IMR-90 (cell line): Measurements from ENCODE around the gene DENND2C. TPM values are rescaled to one million over a fixed set of nuclear protein-coding genes. Genes with fewer than 3 reads are reported as not detected.

Experiments used
- ATAC-seq: fragments of 200-7000 bp; cut with Tn5 transposase; 2 replicates; pipeline ENCODE4 v1.9.1; 2020; ENCODE audit warnings: low read depth, mild to moderate bottlenecking, moderate library complexity
- BruUV-seq: library from RNA; stranded (reverse); fragments of 400-500 nt; replicated peaks from 2 replicates; lab custom pipeline; 2021; lab: Mats Ljungman, UMichigan
- CTCF ChIA-PET: fragments of 300-600 bp; formaldehyde crosslinking; extraction: SDS; loops from one replicate; lab custom pipeline; 2021; ENCODE audit warnings: antibody characterized with exemption; lab: Yijun Ruan, JAX
- POLR2A ChIA-PET: fragments of 300-600 bp; sonication (Branson Sonifier 250); formaldehyde crosslinking; loops from one replicate; lab custom pipeline; 2022; ENCODE audit warnings: antibody characterized with exemption; ENCODE audit not compliant: unreplicated experiment; lab: Charles Lee
- DNase-seq: peaks from one replicate; pipeline ENCODE4 v3.0.0; 2013
- H2AFZ ChIP-seq: replicated peaks from 2 replicates; pipeline ENCODE3; 2013; ENCODE audit warnings: low read length, mild to moderate bottlenecking; ENCODE audit not compliant: poor library complexity
- H2AK5ac ChIP-seq: 2 replicates; pipeline ENCODE4 v1.6.1; 2013; ENCODE audit warnings: low read depth, low read length, inconsistent platforms
- H2AK9ac ChIP-seq: replicated peaks from 2 replicates; pipeline ENCODE3; 2013; ENCODE audit warnings: mild to moderate bottlenecking, low read depth, low read length, moderate library complexity; ENCODE audit not compliant: poor library complexity
- H2BK120ac ChIP-seq: 2 replicates; pipeline ENCODE4 v1.6.1; 2013; ENCODE audit warnings: low read depth, low read length, inconsistent platforms
- H2BK15ac ChIP-seq: 3 replicates; pipeline ENCODE4 v1.6.1; 2013; ENCODE audit warnings: low read depth, low read length, inconsistent platforms
- H2BK20ac ChIP-seq: 2 replicates; pipeline ENCODE4 v1.6.1; 2013; ENCODE audit warnings: low read depth, mild to moderate bottlenecking, inconsistent platforms, low read length, moderate library complexity
- H2BK5ac ChIP-seq: 2 replicates; pipeline ENCODE4 v1.6.1; 2013; ENCODE audit warnings: mild to moderate bottlenecking, low read depth, low read length, inconsistent platforms; ENCODE audit not compliant: poor library complexity, severe bottlenecking
- H3K14ac ChIP-seq: replicated peaks from 2 replicates; pipeline ENCODE4 v1.6.1; 2013; ENCODE audit warnings: low read depth, low read length, inconsistent platforms
- H3K18ac ChIP-seq: 2 replicates; pipeline ENCODE4 v1.6.1; 2013; ENCODE audit warnings: low read depth, low read length, control low read depth
- H3K23ac ChIP-seq: 2 replicates; pipeline ENCODE4 v1.6.1; 2013; ENCODE audit warnings: low read depth, low read length, inconsistent platforms
- H3K27ac ChIP-seq: 2 replicates; pipeline ENCODE4 v1.5.1; 2013; ENCODE audit warnings: mild to moderate bottlenecking, control low read depth, low read length; ENCODE audit not compliant: insufficient read depth
- H3K27me3 ChIP-seq: 2 replicates; pipeline ENCODE4 v1.6.1; 2013; ENCODE audit warnings: low read length; ENCODE audit not compliant: control insufficient read depth, insufficient read depth
- H3K36me3 ChIP-seq: 2 replicates; pipeline ENCODE4 v1.6.1; 2013; ENCODE audit warnings: low read length, mixed read lengths; ENCODE audit not compliant: control insufficient read depth, insufficient read depth
- H3K4ac ChIP-seq: 2 replicates; pipeline ENCODE4 v1.6.1; 2013; ENCODE audit warnings: low read depth, low read length, inconsistent platforms
- H3K4me1 ChIP-seq: 2 replicates; pipeline ENCODE4 v1.6.1; 2013; ENCODE audit warnings: low read length, mixed read lengths; ENCODE audit not compliant: control insufficient read depth, insufficient read depth
- H3K4me2 ChIP-seq: 2 replicates; pipeline ENCODE4 v1.6.1; 2013; ENCODE audit warnings: low read depth, mild to moderate bottlenecking, control low read depth, low read length, moderate library complexity
- H3K4me3 ChIP-seq: 2 replicates; pipeline ENCODE4 v1.5.1; 2013; ENCODE audit warnings: low read depth, mild to moderate bottlenecking, control low read depth, low read length, moderate library complexity; ENCODE audit not compliant: insufficient read depth
- H3K56ac ChIP-seq: 2 replicates; pipeline ENCODE4 v1.6.1; 2013; ENCODE audit warnings: low read length, inconsistent platforms; ENCODE audit not compliant: insufficient read depth; ENCODE audit errors: extremely low read depth
- H3K79me1 ChIP-seq, 2 experiments: 2 replicates each; pipeline ENCODE4 v1.6.1; 2013; ENCODE audit warnings: low read length in 2 of 2, inconsistent platforms in 1 of 2, low read depth in 1 of 2
- H3K9ac ChIP-seq: 2 replicates; pipeline ENCODE4 v1.6.1; 2013; ENCODE audit warnings: low read depth, low read length, control low read depth
- H3K9me1 ChIP-seq: 2 replicates; pipeline ENCODE4 v1.6.1; 2013; ENCODE audit warnings: low read length, inconsistent platforms; ENCODE audit not compliant: insufficient read depth
- H3K9me3 ChIP-seq: 2 replicates; pipeline ENCODE4 v1.6.1; 2013; ENCODE audit warnings: low read length; ENCODE audit not compliant: control insufficient read depth, insufficient read depth
- H4K20me1 ChIP-seq: 2 replicates; pipeline ENCODE4 v1.6.1; 2013; ENCODE audit warnings: low read length, inconsistent platforms; ENCODE audit not compliant: insufficient read depth
- H4K5ac ChIP-seq: 2 replicates; pipeline ENCODE4 v1.6.1; 2013; ENCODE audit warnings: mild to moderate bottlenecking, low read depth, low read length, control low read depth
- H4K8ac ChIP-seq, 2 experiments: 2 replicates each; pipeline ENCODE4 v1.6.1; 2013; ENCODE audit warnings: low read depth in 2 of 2, low read length in 2 of 2, control low read depth in 1 of 2, inconsistent platforms in 1 of 2
- H4K91ac ChIP-seq: 2 replicates; pipeline ENCODE4 v1.6.1; 2013; ENCODE audit warnings: low read depth, low read length, inconsistent platforms; ENCODE audit not compliant: insufficient read depth
- BHLHE40 ChIP-seq: fragments of 150-350 bp; IDR thresholded peaks from 2 replicates; pipeline ENCODE4 v1.6.1; 2016; ENCODE audit warnings: mild to moderate bottlenecking, low read depth, low read length
- CEBPB ChIP-seq: IDR thresholded peaks from 2 replicates; pipeline ENCODE4 v1.6.1; 2012; ENCODE audit warnings: low read depth, low read length, improper control_type of control experiment
- FOS ChIP-seq: fragments of 150-350 bp; IDR thresholded peaks from 2 replicates; pipeline ENCODE4 v1.6.1; 2016; ENCODE audit warnings: low read depth, low read length
- MAFK ChIP-seq: IDR thresholded peaks from 2 replicates; pipeline ENCODE4 v1.6.1; 2012; ENCODE audit warnings: low read depth, low read length, improper control_type of control experiment
- MAZ ChIP-seq: IDR thresholded peaks from 2 replicates; pipeline ENCODE4 v1.6.1; 2012; ENCODE audit warnings: low read depth, mild to moderate bottlenecking, low read length, improper control_type of control experiment, moderate library complexity, borderline replicate concordance
- MXI1 ChIP-seq: IDR thresholded peaks from 2 replicates; pipeline ENCODE4 v1.6.1; 2012; ENCODE audit warnings: low read depth, mild to moderate bottlenecking, low read length, moderate library complexity, borderline replicate concordance
- NFE2L2 ChIP-seq: fragments of 150-350 bp; IDR thresholded peaks from 2 replicates; pipeline ENCODE4 v1.6.1; 2016; ENCODE audit warnings: low read depth, mild to moderate bottlenecking, low read length
- POLR2A ChIP-seq: IDR thresholded peaks from 2 replicates; pipeline ENCODE4 v1.6.1; 2012; ENCODE audit warnings: mild to moderate bottlenecking, low read depth, low read length
- RCOR1 ChIP-seq: IDR thresholded peaks from 2 replicates; pipeline ENCODE4 v1.6.1; 2012; ENCODE audit warnings: mild to moderate bottlenecking, low read length, improper control_type of control experiment; ENCODE audit not compliant: insufficient replicate concordance
- RFX5 ChIP-seq: IDR thresholded peaks from 2 replicates; pipeline ENCODE4 v1.8.0; 2012; ENCODE audit warnings: low read depth, mild to moderate bottlenecking, low read length, moderate library complexity
- SMC3 ChIP-seq: fragments of 150-350 bp; IDR thresholded peaks from 2 replicates; pipeline ENCODE4 v1.6.1; 2016; ENCODE audit warnings: low read depth, mild to moderate bottlenecking, antibody characterized with exemption, low read length, moderate library complexity
- WGBS, 2 experiments: methylation state at CpG; one replicate each; pipeline versions ENCODE4 v1.1.5 to v1.1.7; 2013; ENCODE audit warnings: missing lambda C conversion rate in 2 of 2; ENCODE audit not compliant: insufficient read length in 1 of 2; ENCODE audit errors: extremely low coverage in 2 of 2; 5-methylcytosine and 5-hydroxymethylcytosine counted together
- dilution Hi-C: fragments of 300-500 bp; cut with HindIII; formaldehyde crosslinking; loops from one replicate; pipeline ENCODE4 v1.14.3; 2018; ENCODE audit warnings: low sequenced_read_pairs; ENCODE audit not compliant: unreplicated experiment
- in situ Hi-C: fragments of 300-500 bp; cut with MboI; formaldehyde crosslinking; loops from 3 replicates; pipeline ENCODE4 v1.14.3; 2019; ENCODE audit warnings: low sequenced_read_pairs, inconsistent platforms, mixed read lengths
- intact Hi-C: fragments of 100-400 bp; cut with micrococcal nuclease; formaldehyde crosslinking; loops from 2 replicates; pipeline ENCODE4 v1.10.0; 2022
- polyA plus RNA-seq, 3 experiments: library from polyadenylated mRNA; depleted of rRNA; stranded (reverse); fragments of >200 nt; gene quantifications; 2 replicates each; pipeline ENCODE4 v1.2.3, GENCODE V29; 2012; ENCODE audit warnings: low replicate concordance in 1 of 3
- total RNA-seq: library from RNA; depleted of rRNA; stranded (reverse); fragments of >200 nt; gene quantifications from 2 replicates; pipeline ENCODE4 v1.2.3, GENCODE V29; 2012
- TF ChIP-seq, protein P1 (sequence below): fragments of 150-350 bp; IDR thresholded peaks from 2 replicates; pipeline ENCODE4 v1.6.1; 2017; ENCODE audit warnings: mild to moderate bottlenecking, antibody characterized with exemption, low read length, low read depth
- TF ChIP-seq, protein P2 (sequence below): conservative IDR thresholded peaks from 2 replicates; pipeline ENCODE4 v1.5.1; 2012; ENCODE audit warnings: mild to moderate bottlenecking, low read depth, low read length, improper control_type of control experiment
- TF ChIP-seq, protein P3 (sequence below): fragments of 150-350 bp; IDR thresholded peaks from 2 replicates; pipeline ENCODE4 v1.6.1; 2016; ENCODE audit warnings: low read depth, mild to moderate bottlenecking, low read length, moderate library complexity, borderline replicate concordance

DENND2C gene
- total and polyA plus RNA-seq, 2 of the 4 experiments (the other 2 are of a cell fraction), result 0.58 to 2.2 TPM

DNA sequence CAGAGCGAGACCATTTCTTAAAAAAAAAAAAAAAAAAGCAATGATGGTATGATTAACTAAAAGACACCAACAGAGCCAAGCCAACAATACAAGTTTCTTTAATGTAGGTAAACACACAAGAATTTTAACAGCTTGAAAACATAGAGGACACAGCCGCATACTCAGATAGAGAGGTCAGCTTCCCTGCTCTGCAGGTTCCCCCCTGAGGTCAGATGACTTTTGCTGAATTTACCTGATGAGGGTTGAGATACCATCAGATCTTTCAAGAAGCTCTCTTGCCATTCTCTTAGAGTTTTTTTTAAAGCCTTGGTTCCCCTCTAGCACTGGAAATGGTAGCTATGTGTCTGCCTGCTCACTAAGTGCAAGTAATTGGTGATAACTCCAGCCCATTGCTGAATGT, 119.5 kb downstream of the DENND2C start:
- TF ChIP-seq RCOR1 (no peak), POLR2A (no peak), NFE2L2 (no peak), SMC3 (no peak), FOS (no peak), CEBPB (no peak), MAZ (no peak), RFX5 (no peak), MAFK (no peak), MXI1 (no peak), BHLHE40 (no peak)
- TF ChIP-seq, protein P1, sequence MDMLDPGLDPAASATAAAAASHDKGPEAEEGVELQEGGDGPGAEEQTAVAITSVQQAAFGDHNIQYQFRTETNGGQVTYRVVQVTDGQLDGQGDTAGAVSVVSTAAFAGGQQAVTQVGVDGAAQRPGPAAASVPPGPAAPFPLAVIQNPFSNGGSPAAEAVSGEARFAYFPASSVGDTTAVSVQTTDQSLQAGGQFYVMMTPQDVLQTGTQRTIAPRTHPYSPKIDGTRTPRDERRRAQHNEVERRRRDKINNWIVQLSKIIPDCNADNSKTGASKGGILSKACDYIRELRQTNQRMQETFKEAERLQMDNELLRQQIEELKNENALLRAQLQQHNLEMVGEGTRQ, result no peak
- TF ChIP-seq, protein P2, sequence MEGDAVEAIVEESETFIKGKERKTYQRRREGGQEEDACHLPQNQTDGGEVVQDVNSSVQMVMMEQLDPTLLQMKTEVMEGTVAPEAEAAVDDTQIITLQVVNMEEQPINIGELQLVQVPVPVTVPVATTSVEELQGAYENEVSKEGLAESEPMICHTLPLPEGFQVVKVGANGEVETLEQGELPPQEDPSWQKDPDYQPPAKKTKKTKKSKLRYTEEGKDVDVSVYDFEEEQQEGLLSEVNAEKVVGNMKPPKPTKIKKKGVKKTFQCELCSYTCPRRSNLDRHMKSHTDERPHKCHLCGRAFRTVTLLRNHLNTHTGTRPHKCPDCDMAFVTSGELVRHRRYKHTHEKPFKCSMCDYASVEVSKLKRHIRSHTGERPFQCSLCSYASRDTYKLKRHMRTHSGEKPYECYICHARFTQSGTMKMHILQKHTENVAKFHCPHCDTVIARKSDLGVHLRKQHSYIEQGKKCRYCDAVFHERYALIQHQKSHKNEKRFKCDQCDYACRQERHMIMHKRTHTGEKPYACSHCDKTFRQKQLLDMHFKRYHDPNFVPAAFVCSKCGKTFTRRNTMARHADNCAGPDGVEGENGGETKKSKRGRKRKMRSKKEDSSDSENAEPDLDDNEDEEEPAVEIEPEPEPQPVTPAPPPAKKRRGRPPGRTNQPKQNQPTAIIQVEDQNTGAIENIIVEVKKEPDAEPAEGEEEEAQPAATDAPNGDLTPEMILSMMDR, result no peak
- TF ChIP-seq, protein P3, sequence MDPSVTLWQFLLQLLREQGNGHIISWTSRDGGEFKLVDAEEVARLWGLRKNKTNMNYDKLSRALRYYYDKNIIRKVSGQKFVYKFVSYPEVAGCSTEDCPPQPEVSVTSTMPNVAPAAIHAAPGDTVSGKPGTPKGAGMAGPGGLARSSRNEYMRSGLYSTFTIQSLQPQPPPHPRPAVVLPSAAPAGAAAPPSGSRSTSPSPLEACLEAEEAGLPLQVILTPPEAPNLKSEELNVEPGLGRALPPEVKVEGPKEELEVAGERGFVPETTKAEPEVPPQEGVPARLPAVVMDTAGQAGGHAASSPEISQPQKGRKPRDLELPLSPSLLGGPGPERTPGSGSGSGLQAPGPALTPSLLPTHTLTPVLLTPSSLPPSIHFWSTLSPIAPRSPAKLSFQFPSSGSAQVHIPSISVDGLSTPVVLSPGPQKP, result no peak
- H3K14ac ChIP-seq, result no peak overlapping the region
- no peak overlapping the region for H3K4me3 ChIP-seq
- H3K9ac ChIP-seq, result no peak overlapping the region
- no peak overlapping the region for H3K56ac ChIP-seq
- H3K9me3 ChIP-seq, result no peaks in the 10 kb centered on the region
- no peak overlapping the region for H2BK5ac ChIP-seq
- in situ Hi-C loops, result no loop called here
- intact Hi-C loops, result no loop called here
- ChIA-PET POLR2A (interaction anchor here (0.7 kb wide), 1 partner anchor 22 kb away, joined by 7 read pairs; no protein-coding TSS in a partner anchor), CTCF (interaction anchor here (0.6 to 0.9 kb wide), 3 partner anchors 9 to 542 kb away, joined by 4 to 5 read pairs (median 4); no protein-coding TSS in a partner anchor)
- no TSS peak for BruUV-seq
- no peak overlapping the region for H4K8ac ChIP-seq
- H3K79me1 ChIP-seq, result no peaks in the 10 kb centered on the region
- H4K5ac ChIP-seq, result no peak overlapping the region
- H2BK20ac ChIP-seq, result no peak overlapping the region
- ATAC-seq, result no peak
- no peak overlapping the region for H3K18ac ChIP-seq
- H3K23ac ChIP-seq, result no peak overlapping the region
- H2BK120ac ChIP-seq, result no peak overlapping the region
- DNase-seq, result no peak
- dilution Hi-C loops, result no loop called here
- no peak overlapping the region for H2BK15ac ChIP-seq
- H3K9me1 ChIP-seq, result no peaks in the 10 kb centered on the region
- no peak overlapping the region for H3K4ac ChIP-seq
- no peaks in the 10 kb centered on the region for H3K36me3 ChIP-seq
- no peak overlapping the region for H2AK5ac ChIP-seq
- no peaks in the 10 kb centered on the region for H3K27me3 ChIP-seq
- no peaks in the 10 kb centered on the region for H4K20me1 ChIP-seq
- no peak overlapping the region for H3K27ac ChIP-seq
- no peak overlapping the region for H2AK9ac ChIP-seq
- H2AFZ ChIP-seq, result no peak overlapping the region
- H4K91ac ChIP-seq, result no peak overlapping the region
- H3K4me2 ChIP-seq, result no peak overlapping the region
- no CpG with 5 or more reads among the region's 2 CpGs for WGBS, 2 experiments
- H3K4me1 ChIP-seq, result no peaks in the 10 kb centered on the region
